ENCODE results near the gene LMX1A. TPM values are rescaled to one million over a fixed set of nuclear protein-coding genes. Genes with fewer than 3 reads are reported as not detected.

LMX1A gene
- total RNA-seq, 1 donor from 2014 or later = not detected

GRCh38 chr1:165328136-165328535, 28.4 kb downstream of the LMX1A start:
- H3K9me3 Mint-ChIP-seq (ENCODE audit: unreplicated experiment) = no peaks in the 10 kb centered on the region
- no peak overlapping the region for H3K4me3 Mint-ChIP-seq (ENCODE audit: unreplicated experiment)
- H3K4me1 Mint-ChIP-seq (ENCODE audit: low read depth, unreplicated experiment) = peaks cover 8% of the 10 kb centered on the region
- H3K36me3 Mint-ChIP-seq (ENCODE audit: unreplicated experiment) = no peaks in the 10 kb centered on the region
- no peak for DNase-seq
- no peak for TF ChIP-seq CTCF (IDR thresholded peaks at IDR 0.05; ENCODE audit: partially characterized antibody, unreplicated experiment)
- H3K27me3 Mint-ChIP-seq (ENCODE audit: unreplicated experiment) = no peaks in the 10 kb centered on the region
- no peak overlapping the region for H3K27ac Mint-ChIP-seq (ENCODE audit: unreplicated experiment)

- H3K27me3 Mint-ChIP-seq (ENCODE audit: unreplicated experiment) = no peaks in the 10 kb centered on the region
- no peak overlapping the region for H3K27ac Mint-ChIP-seq (ENCODE audit: unreplicated experiment)
- no peak for TF ChIP-seq CTCF (IDR thresholded peaks at IDR 0.05; ENCODE audit: partially characterized antibody, unreplicated experiment)
- H3K9me3 Mint-ChIP-seq (ENCODE audit: unreplicated experiment) = no peaks in the 10 kb centered on the region
- DNase-seq = no peak
- H3K36me3 Mint-ChIP-seq (ENCODE audit: unreplicated experiment) = no peaks in the 10 kb centered on the region
- no peak overlapping the region for H3K4me3 Mint-ChIP-seq (ENCODE audit: unreplicated experiment)
- H3K4me1 Mint-ChIP-seq (ENCODE audit: low read depth, unreplicated experiment) = peaks cover 8% of the 10 kb centered on the region
Observed at GRCh38 chr1:165327538-165327937, 29.0 kb downstream of the LMX1A start.

- H3K4me1 Mint-ChIP-seq (ENCODE audit: low read depth, unreplicated experiment) = peaks cover 8% of the 10 kb centered on the region
- H3K27ac Mint-ChIP-seq (ENCODE audit: unreplicated experiment) = no peak overlapping the region
- H3K27me3 Mint-ChIP-seq (ENCODE audit: unreplicated experiment) = no peaks in the 10 kb centered on the region
- H3K9me3 Mint-ChIP-seq (ENCODE audit: unreplicated experiment) = no peaks in the 10 kb centered on the region
- TF ChIP-seq CTCF (IDR thresholded peaks at IDR 0.05; ENCODE audit: partially characterized antibody, unreplicated experiment) = no peak
- DNase-seq = no peak
- H3K4me3 Mint-ChIP-seq (ENCODE audit: unreplicated experiment) = no peak overlapping the region
- no peaks in the 10 kb centered on the region for H3K36me3 Mint-ChIP-seq (ENCODE audit: unreplicated experiment)
Observed at GRCh38 chr1:165325460-165326203, 30.9 kb downstream of the LMX1A start.

- no peak for TF ChIP-seq CTCF (IDR thresholded peaks at IDR 0.05; ENCODE audit: partially characterized antibody, unreplicated experiment)
- H3K4me1 Mint-ChIP-seq (ENCODE audit: low read depth, unreplicated experiment) = peaks cover 8% of the 10 kb centered on the region
- H3K27ac Mint-ChIP-seq (ENCODE audit: unreplicated experiment) = no peak overlapping the region
- H3K27me3 Mint-ChIP-seq (ENCODE audit: unreplicated experiment) = no peaks in the 10 kb centered on the region
- H3K9me3 Mint-ChIP-seq (ENCODE audit: unreplicated experiment) = no peaks in the 10 kb centered on the region
- no peak overlapping the region for H3K4me3 Mint-ChIP-seq (ENCODE audit: unreplicated experiment)
- no peak for DNase-seq
- H3K36me3 Mint-ChIP-seq (ENCODE audit: unreplicated experiment) = no peaks in the 10 kb centered on the region
Observed at GRCh38 chr1:165324050-165324449, 32.5 kb downstream of the LMX1A start.

- no peak for DNase-seq
- Mint-ChIP-seq H3K36me3 (ENCODE audit: unreplicated experiment) (no peaks in the 10 kb centered on the region), H3K27me3 (ENCODE audit: unreplicated experiment) (peaks cover 3% of the 10 kb centered on the region), H3K4me1 (ENCODE audit: low read depth, unreplicated experiment) (no peaks in the 10 kb centered on the region), H3K27ac (ENCODE audit: unreplicated experiment) (no peak overlapping the region), H3K9me3 (ENCODE audit: unreplicated experiment) (no peaks in the 10 kb centered on the region), H3K4me3 (ENCODE audit: unreplicated experiment) (no peak overlapping the region)
- TF ChIP-seq CTCF (IDR thresholded peaks at IDR 0.05; ENCODE audit: partially characterized antibody, unreplicated experiment) = no peak
Observed at GRCh38 chr1:165317612-165318011, 38.9 kb downstream of the LMX1A start.

Data from glutamatergic neuron (in vitro differentiated cells).